GM18909 (cell line): ENCODE data around the gene ITGB2.
"Not testable (repeated sequence)": the region's sequence is repeated elsewhere in the genome, so short reads cannot be mapped to it uniquely, and the experiment has no call there.

Experiments
- ATAC-seq: cut with Tn5 transposase; IDR thresholded peaks from one replicate; pipeline ENCODE4 v1.9.1; 2021; ENCODE audit warnings: mild to moderate bottlenecking; ENCODE audit not compliant: unreplicated experiment, poor library complexity

ITGB2 gene

GRCh38 chr21:44928500-44929241 is 8.0 kb upstream of the ITGB2 start:
- not testable (repeated sequence) for ATAC-seq

GRCh38 chr21:44927587-44928461 is 7.1 kb upstream of the ITGB2 start:
- no peak for ATAC-seq

- no peak for ATAC-seq
These were observed 6.5 kb upstream of the ITGB2 start for GRCh38 chr21:44927259-44927586.

GRCh38 chr21:44926331-44927101 is 5.8 kb upstream of the ITGB2 start:
- ATAC-seq = no peak

GRCh38 chr21:44925378-44925755 is 4.7 kb upstream of the ITGB2 start:
- ATAC-seq = no peak

- no peak for ATAC-seq
These were observed 4.1 kb upstream of the ITGB2 start for GRCh38 chr21:44924606-44925377.

- no peak for ATAC-seq
These were observed 2.9 kb upstream of the ITGB2 start for GRCh38 chr21:44923480-44924084.

GRCh38 chr21:44921928-44922327 is 1.2 kb upstream of the ITGB2 start:
- ATAC-seq = no peak

GRCh38 chr21:44919913-44920693 is 596 bp downstream of the ITGB2 start:
- peak; percentile 14 for ATAC-seq

- ATAC-seq = no peak
These were observed 1.4 kb downstream of the ITGB2 start for GRCh38 chr21:44919111-44919912.

- ATAC-seq = no peak
These were observed 2.1 kb downstream of the ITGB2 start for GRCh38 chr21:44918581-44919033.

- ATAC-seq = no peak
These were observed 2.6 kb downstream of the ITGB2 start for GRCh38 chr21:44918107-44918470.

GRCh38 chr21:44917446-44918106 is 3.1 kb downstream of the ITGB2 start:
- ATAC-seq = no peak

- no peak for ATAC-seq
These were observed 3.7 kb downstream of the ITGB2 start for GRCh38 chr21:44916965-44917364.

GRCh38 chr21:44914176-44914874 is 6.4 kb downstream of the ITGB2 start:
- ATAC-seq = peak; percentile 73

- ATAC-seq = no peak
These were observed 7.1 kb downstream of the ITGB2 start for GRCh38 chr21:44913425-44914175.
